ENCODE data around the gene GAREM1.

GRCh38 chr18:32366586-32367538 lies 103.8 kb downstream of the GAREM1 start:
- TF ChIP-seq POLR2A (IDR thresholded peaks at IDR 0.05; ENCODE audit: low read depth, low read length), result no peak
- no peak for TF ChIP-seq POLR2AphosphoS5 (IDR thresholded peaks at IDR 0.05; ENCODE audit: low read depth, low read length)
